Neural cell (in vitro differentiated cells): Measurements from ENCODE around the gene TUBB1. TPM values are rescaled to one million over a fixed set of nuclear protein-coding genes. Genes with fewer than 3 reads are reported as not detected.

ENCODE experiments used
- H2AFZ ChIP-seq: fragments of 200-600, 300-800 bp; sonication (generic), shearing (Covaris generic); 2 replicates; pipeline ENCODE4 v1.6.0; 2014; ENCODE audit warnings: low read depth, mild to moderate bottlenecking, antibody characterized with exemption, low read length, moderate library complexity
- H3F3A ChIP-seq: fragments of 200-600 bp; shearing (Covaris generic); 2 replicates; pipeline ENCODE4 v1.6.1; 2016; ENCODE audit warnings: mild to moderate bottlenecking, moderate library complexity, mixed read lengths, antibody characterized with exemption, low read length; ENCODE audit not compliant: insufficient read depth, poor library complexity, severe bottlenecking
- H3K27ac ChIP-seq: fragments of 200-600, 300-800 bp; sonication (generic), shearing (Covaris generic); 2 replicates; pipeline ENCODE4 v1.5.1; 2014; ENCODE audit warnings: mild to moderate bottlenecking, low read length, moderate library complexity
- H3K27me3 ChIP-seq: fragments of 300-800, 200-600 bp; sonication (generic), shearing (Covaris generic); 2 replicates; pipeline ENCODE4 v1.6.0; 2014; ENCODE audit warnings: mild to moderate bottlenecking, low read depth, low read length, moderate library complexity; ENCODE audit not compliant: insufficient read depth
- H3K36me3 ChIP-seq: fragments of 300-800, 200-600 bp; sonication (generic), shearing (Covaris generic); 2 replicates; pipeline ENCODE4 v1.5.1; 2014; ENCODE audit warnings: mild to moderate bottlenecking, antibody characterized with exemption, low read length, moderate library complexity; ENCODE audit not compliant: insufficient read depth
- H3K4me2 ChIP-seq: fragments of 300-800, 200-600 bp; sonication (generic), shearing (Covaris generic); 2 replicates; pipeline ENCODE4 v1.6.0; 2014; ENCODE audit warnings: mild to moderate bottlenecking, low read length
- H3K4me3 ChIP-seq: fragments of 300-800, 200-600 bp; sonication (generic), shearing (Covaris generic); 2 replicates; pipeline ENCODE4 v1.5.1; 2014; ENCODE audit warnings: mild to moderate bottlenecking, low read length, moderate library complexity
- H3K79me2 ChIP-seq: fragments of 200-600 bp; shearing (Covaris generic); replicated peaks from 2 replicates; pipeline ENCODE4 v1.6.0; 2014; ENCODE audit warnings: mild to moderate bottlenecking, low read length, moderate library complexity; ENCODE audit not compliant: insufficient read depth
- H3K9ac ChIP-seq: fragments of 300-800, 200-600 bp; sonication (generic), shearing (Covaris generic); 2 replicates; pipeline ENCODE4 v1.6.1; 2016; ENCODE audit warnings: mild to moderate bottlenecking, low read length, mixed read lengths
- H3K9me2 ChIP-seq: fragments of 200-600 bp; shearing (Covaris generic); 2 replicates; pipeline ENCODE4 v1.6.1; 2016; ENCODE audit warnings: mild to moderate bottlenecking, low read length, mixed read lengths; ENCODE audit not compliant: insufficient read depth
- H3K9me3 ChIP-seq: fragments of 200-600, 300-800 bp; sonication (generic), shearing (Covaris generic); 2 replicates; pipeline ENCODE4 v1.6.1; 2016; ENCODE audit warnings: mild to moderate bottlenecking, mixed run types, low read length, moderate library complexity, mixed read lengths
- H4K20me1 ChIP-seq: fragments of 200-600 bp; shearing (Covaris generic); 2 replicates; pipeline ENCODE4 v1.6.1; 2016; ENCODE audit warnings: mild to moderate bottlenecking, mixed run types; ENCODE audit not compliant: insufficient read depth
- CTCF ChIP-seq: fragments of 450-650 bp; IDR thresholded peaks from 2 replicates; pipeline ENCODE4 v1.5.1; 2014; ENCODE audit warnings: antibody characterized with exemption, mild to moderate bottlenecking, moderate library complexity; ENCODE audit not compliant: poor library complexity, severe bottlenecking
- EP300 ChIP-seq: fragments of 450-650 bp; conservative IDR thresholded peaks from 2 replicates; pipeline ENCODE4 v1.6.1; 2014; ENCODE audit warnings: antibody characterized with exemption, mild to moderate bottlenecking, moderate library complexity; ENCODE audit not compliant: poor library complexity, severe bottlenecking
- EZH2 ChIP-seq: fragments of 200-600, 300-800 bp; shearing (Covaris generic), sonication (generic); IDR thresholded peaks from 2 replicates; pipeline ENCODE4 v1.6.1; 2014; ENCODE audit warnings: antibody characterized with exemption, low read length, borderline replicate concordance, mild to moderate bottlenecking; ENCODE audit not compliant: insufficient read depth, poor library complexity, severe bottlenecking
- MXI1 ChIP-seq: fragments of 450-650 bp; conservative IDR thresholded peaks from 2 replicates; pipeline ENCODE4 v1.6.1; 2014; ENCODE audit warnings: antibody characterized with exemption, mild to moderate bottlenecking; ENCODE audit not compliant: poor library complexity, severe bottlenecking
- POLR2AphosphoS5 ChIP-seq: IDR thresholded peaks from 2 replicates; pipeline ENCODE4 v1.6.1; 2012
- RAD21 ChIP-seq: fragments of 450-650 bp; conservative IDR thresholded peaks from 2 replicates; pipeline ENCODE4 v1.6.1; 2014; ENCODE audit warnings: antibody characterized with exemption, mild to moderate bottlenecking, moderate library complexity
- REST ChIP-seq: IDR thresholded peaks from 2 replicates; pipeline ENCODE4 v1.6.1; 2012; ENCODE audit warnings: borderline replicate concordance
- SMC3 ChIP-seq: fragments of 450-650 bp; conservative IDR thresholded peaks from 2 replicates; pipeline ENCODE4 v1.6.1; 2014; ENCODE audit warnings: antibody characterized with exemption, mild to moderate bottlenecking, moderate library complexity; ENCODE audit not compliant: poor library complexity
- TAF1 ChIP-seq: IDR thresholded peaks from 2 replicates; pipeline ENCODE4 v1.6.1; 2012; ENCODE audit warnings: low read depth
- polyA plus RNA-seq: library from polyadenylated mRNA; depleted of rRNA; stranded (reverse); fragments of >200 nt; gene quantifications from 2 replicates; pipeline ENCODE4 v1.2.3, GENCODE V29; 2014

The TUBB1 gene
- polyA plus RNA-seq, 1 donor from 2014 or later: not detected

- no peak overlapping the region for H3K9ac ChIP-seq
- TF ChIP-seq MXI1 (no peak), POLR2AphosphoS5 (no peak), RAD21 (no peak), CTCF (no peak), SMC3 (no peak), EP300 (no peak), TAF1 (no peak), EZH2 (no peak), REST (no peak)
- no peaks in the 10 kb centered on the region for H3K9me2 ChIP-seq
- H3K36me3 ChIP-seq: no peaks in the 10 kb centered on the region
- no peaks in the 10 kb centered on the region for H3F3A ChIP-seq
- no peaks in the 10 kb centered on the region for H3K79me2 ChIP-seq
- no peak overlapping the region for H2AFZ ChIP-seq
- no peaks in the 10 kb centered on the region for H4K20me1 ChIP-seq
- H3K27me3 ChIP-seq: peaks cover 10% of the 10 kb centered on the region
- no peak overlapping the region for H3K4me3 ChIP-seq
- H3K27ac ChIP-seq: no peak overlapping the region
- no peaks in the 10 kb centered on the region for H3K9me3 ChIP-seq
- no peak overlapping the region for H3K4me2 ChIP-seq
Observed at GRCh38 chr20:59007665-59008511, 11.3 kb upstream of the TUBB1 start.

- Histone ChIP-seq H3K79me2 (no peaks in the 10 kb centered on the region), H3K9me3 (no peaks in the 10 kb centered on the region), H3K27me3 (peaks cover 10% of the 10 kb centered on the region), H3K4me2 (no peak overlapping the region), H4K20me1 (no peaks in the 10 kb centered on the region), H3K9ac (no peak overlapping the region), H2AFZ (no peak overlapping the region), H3K9me2 (no peaks in the 10 kb centered on the region), H3K27ac (no peak overlapping the region), H3K4me3 (no peak overlapping the region), H3K36me3 (no peaks in the 10 kb centered on the region), H3F3A (no peaks in the 10 kb centered on the region)
- no peak for TF ChIP-seq SMC3
- no peak for TF ChIP-seq EP300
- no peak for TF ChIP-seq REST
- no peak for TF ChIP-seq POLR2AphosphoS5
- TF ChIP-seq MXI1: no peak
- TF ChIP-seq TAF1: no peak
- no peak for TF ChIP-seq EZH2
- no peak for TF ChIP-seq RAD21
- no peak for TF ChIP-seq CTCF
Observed at GRCh38 chr20:59008715-59009336, 10.4 kb upstream of the TUBB1 start.
